Measurements from ENCODE around the gene RNF8.
A peak's percentile ranks its signal among the peaks of the same experiment; 100 is the strongest.
"Not testable (repeated sequence)": the region's sequence is repeated elsewhere in the genome, so short reads cannot be mapped to it uniquely, and the experiment has no call there.

The RNF8 gene

DNA sequence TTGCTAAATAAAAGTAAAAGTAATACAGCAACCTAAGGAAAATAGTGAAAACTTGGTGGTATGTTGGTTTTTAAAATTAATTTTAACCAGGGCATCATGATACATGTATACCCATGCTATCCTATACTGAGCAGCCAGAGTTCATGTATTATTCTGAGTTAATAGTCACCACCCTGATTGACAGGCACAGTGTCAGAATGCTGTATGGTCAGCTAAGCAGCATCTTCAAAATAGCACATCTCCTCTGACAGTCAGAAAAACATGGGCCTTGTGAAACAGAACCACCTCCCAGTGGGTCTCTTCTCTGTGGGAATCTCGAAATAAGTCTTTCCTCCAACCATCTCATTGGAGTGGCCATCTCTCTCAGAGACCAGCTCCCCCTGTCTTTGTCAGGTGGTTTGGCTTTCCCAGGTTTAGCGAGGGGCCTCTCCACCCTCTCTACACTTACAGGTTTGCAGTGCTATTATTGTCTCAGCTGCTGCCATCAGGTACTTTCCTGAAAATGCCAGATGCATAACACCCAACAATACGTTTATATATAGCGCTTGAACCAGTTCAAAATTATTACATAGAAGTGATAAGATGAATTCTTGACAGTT is 47.1 kb upstream of the RNF8 start:
- Histone ChIP-seq H3K79me2 (ENCODE audit: insufficient read depth, low read length) (0 out of 2 replicates have a peak, but pooled peaks cover 3% of the 10 kb centered on the region), H3K36me3 (ENCODE audit: insufficient read depth, low read length) (peaks cover 72% of the 10 kb centered on the region), H3K9me3 (ENCODE audit: insufficient read depth, low read length, severe bottlenecking) (no peaks in the 10 kb centered on the region), H3K27ac (ENCODE audit: low read length) (peak overlapping the region; percentile 42; the same call in 1 of the 2 replicates), H2AFZ (ENCODE audit: low read depth, low read length) (no peak overlapping the region), H4K20me1 (ENCODE audit: insufficient read depth, low read length) (no peaks in the 10 kb centered on the region), H3K4me1 (ENCODE audit: insufficient read depth, low read length) (peaks cover 39% of the 10 kb centered on the region), H3K4me3 (ENCODE audit: low read depth in 1 of 2, low read length in 2 of 2) (no peak overlapping the region), H3K4me2 (ENCODE audit: insufficient read depth, low read length) (no peak overlapping the region), H3K27me3 (ENCODE audit: insufficient read depth, low read length, poor library complexity) (no peaks in the 10 kb centered on the region), H3K9ac (ENCODE audit: low read depth, low read length) (no peak overlapping the region)
- ATAC-seq (ENCODE audit: insufficient read depth, low read depth) (no peak), DNase-seq (no peak)
- no peak for TF ChIP-seq EZH2 (IDR thresholded peaks at IDR 0.05; ENCODE audit: borderline replicate concordance, low read depth, low read length, severe bottlenecking)
- TF ChIP-seq, protein P1, sequence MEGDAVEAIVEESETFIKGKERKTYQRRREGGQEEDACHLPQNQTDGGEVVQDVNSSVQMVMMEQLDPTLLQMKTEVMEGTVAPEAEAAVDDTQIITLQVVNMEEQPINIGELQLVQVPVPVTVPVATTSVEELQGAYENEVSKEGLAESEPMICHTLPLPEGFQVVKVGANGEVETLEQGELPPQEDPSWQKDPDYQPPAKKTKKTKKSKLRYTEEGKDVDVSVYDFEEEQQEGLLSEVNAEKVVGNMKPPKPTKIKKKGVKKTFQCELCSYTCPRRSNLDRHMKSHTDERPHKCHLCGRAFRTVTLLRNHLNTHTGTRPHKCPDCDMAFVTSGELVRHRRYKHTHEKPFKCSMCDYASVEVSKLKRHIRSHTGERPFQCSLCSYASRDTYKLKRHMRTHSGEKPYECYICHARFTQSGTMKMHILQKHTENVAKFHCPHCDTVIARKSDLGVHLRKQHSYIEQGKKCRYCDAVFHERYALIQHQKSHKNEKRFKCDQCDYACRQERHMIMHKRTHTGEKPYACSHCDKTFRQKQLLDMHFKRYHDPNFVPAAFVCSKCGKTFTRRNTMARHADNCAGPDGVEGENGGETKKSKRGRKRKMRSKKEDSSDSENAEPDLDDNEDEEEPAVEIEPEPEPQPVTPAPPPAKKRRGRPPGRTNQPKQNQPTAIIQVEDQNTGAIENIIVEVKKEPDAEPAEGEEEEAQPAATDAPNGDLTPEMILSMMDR (IDR thresholded peaks at IDR 0.05; ENCODE audit: borderline replicate concordance, extremely low read depth, low read length, poor library complexity, severe bottlenecking) = peak; percentile 3

DNA sequence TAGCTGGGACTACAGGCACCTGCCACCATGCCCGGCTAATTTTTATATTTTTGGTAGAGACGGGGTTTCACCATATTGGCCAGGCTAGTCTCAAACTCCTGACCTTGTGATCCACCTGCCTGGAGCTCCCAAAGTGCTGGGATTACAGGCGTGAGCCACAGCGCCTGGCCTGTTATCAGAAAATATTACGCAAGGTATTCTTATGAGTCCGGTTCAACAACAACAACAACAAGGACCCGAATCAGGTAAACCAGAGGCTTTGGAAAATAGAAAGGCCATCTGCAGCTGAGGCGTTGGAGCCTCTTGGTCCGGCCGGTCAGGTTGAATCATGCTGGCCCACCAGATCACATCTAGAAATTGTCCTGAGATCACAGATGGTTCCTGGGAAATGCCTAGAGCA is 46.3 kb upstream of the RNF8 start:
- not testable (repeated sequence) for H3K9me3 ChIP-seq (ENCODE audit: insufficient read depth, low read length, severe bottlenecking); H3K27me3 ChIP-seq (ENCODE audit: insufficient read depth, low read length, poor library complexity); ATAC-seq (ENCODE audit: insufficient read depth, low read depth); H3K79me2 ChIP-seq (ENCODE audit: insufficient read depth, low read length); DNase-seq; H3K9ac ChIP-seq (ENCODE audit: low read depth, low read length); H4K20me1 ChIP-seq (ENCODE audit: insufficient read depth, low read length); H3K27ac ChIP-seq (ENCODE audit: low read length); H3K4me3 ChIP-seq (ENCODE audit: low read depth in 1 of 2, low read length in 2 of 2); H3K4me2 ChIP-seq (ENCODE audit: insufficient read depth, low read length); H2AFZ ChIP-seq (ENCODE audit: low read depth, low read length)
- Histone ChIP-seq H3K36me3 (ENCODE audit: insufficient read depth, low read length) (peaks cover 72% of the 10 kb centered on the region), H3K4me1 (ENCODE audit: insufficient read depth, low read length) (peaks cover 34% of the 10 kb centered on the region)

DNA sequence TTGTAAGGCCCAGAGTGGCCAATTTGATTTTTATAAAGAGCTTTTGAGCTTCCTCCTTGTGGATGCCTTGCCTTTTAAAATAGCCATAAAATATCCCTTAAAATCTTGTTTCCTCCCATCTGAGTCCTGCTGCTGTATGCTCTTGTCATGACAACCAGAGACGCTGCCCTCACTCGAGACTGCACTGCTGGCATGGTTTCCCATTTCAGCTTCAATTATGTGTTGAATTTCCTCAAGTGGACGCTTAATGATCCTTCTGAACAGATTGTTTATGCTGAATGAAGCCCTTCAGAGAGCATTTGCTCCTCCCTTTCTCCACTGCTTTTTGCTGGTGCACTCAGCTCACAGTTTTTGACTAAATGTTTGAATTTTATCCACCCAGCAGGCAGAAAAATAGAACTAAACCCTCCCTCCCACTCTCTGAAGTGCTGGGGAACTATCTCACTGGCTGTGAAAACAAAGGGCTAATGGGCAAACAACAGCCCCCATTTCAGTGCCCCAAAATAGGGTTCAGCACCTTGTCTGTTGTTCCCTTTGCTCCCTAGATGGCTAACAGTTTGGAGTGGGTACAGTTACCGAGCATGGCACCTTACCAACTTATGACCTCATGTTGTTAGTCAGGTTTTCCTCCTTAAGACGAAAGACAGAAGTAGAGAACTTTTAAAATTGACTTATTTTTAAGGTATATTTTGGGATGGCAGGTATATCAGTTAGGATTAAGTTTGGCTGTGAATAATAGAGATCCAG is 45.5 kb upstream of the RNF8 start:
- TF ChIP-seq, protein P1 (IDR thresholded peaks at IDR 0.05; ENCODE audit: borderline replicate concordance, extremely low read depth, low read length, poor library complexity, severe bottlenecking) = no peak
- no peak for TF ChIP-seq EZH2 (IDR thresholded peaks at IDR 0.05; ENCODE audit: borderline replicate concordance, low read depth, low read length, severe bottlenecking)
- H3K9ac ChIP-seq (ENCODE audit: low read depth, low read length) = no peak overlapping the region
- ATAC-seq (ENCODE audit: insufficient read depth, low read depth) (no peak), DNase-seq (no peak)
- H4K20me1 ChIP-seq (ENCODE audit: insufficient read depth, low read length) = no peaks in the 10 kb centered on the region
- no peak overlapping the region for H3K4me3 ChIP-seq (ENCODE audit: low read depth in 1 of 2, low read length in 2 of 2)
- no peaks in the 10 kb centered on the region for H3K9me3 ChIP-seq (ENCODE audit: insufficient read depth, low read length, severe bottlenecking)
- peaks cover 72% of the 10 kb centered on the region for H3K36me3 ChIP-seq (ENCODE audit: insufficient read depth, low read length)
- H3K27me3 ChIP-seq (ENCODE audit: insufficient read depth, low read length, poor library complexity) = no peaks in the 10 kb centered on the region
- H3K4me1 ChIP-seq (ENCODE audit: insufficient read depth, low read length) = peaks cover 28% of the 10 kb centered on the region
- no peak overlapping the region for H3K4me2 ChIP-seq (ENCODE audit: insufficient read depth, low read length)
- H3K27ac ChIP-seq (ENCODE audit: low read length) = peak overlapping the region; percentile 35
- H2AFZ ChIP-seq (ENCODE audit: low read depth, low read length) = no peak overlapping the region
- H3K79me2 ChIP-seq (ENCODE audit: insufficient read depth, low read length) = 0 out of 2 replicates have a peak, but pooled peaks cover 3% of the 10 kb centered on the region

DNA sequence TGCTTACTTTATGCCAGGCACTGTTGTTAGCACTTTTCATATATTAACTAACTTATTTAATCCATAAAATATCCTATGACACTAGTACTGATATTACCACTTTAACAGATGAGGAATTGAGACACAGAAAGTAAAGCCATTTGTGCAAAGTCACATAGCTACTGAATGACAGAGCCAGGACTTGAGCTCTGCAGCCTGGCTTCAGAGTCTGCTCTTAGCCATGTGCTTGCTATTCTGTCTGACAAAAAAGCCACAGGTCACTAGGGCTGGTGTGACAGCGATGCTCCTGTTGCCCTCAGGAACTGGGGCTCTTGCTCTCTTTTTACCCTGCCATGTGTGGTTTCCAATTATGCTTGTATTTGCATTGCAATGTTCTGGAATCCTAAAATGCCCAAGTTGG is 44.7 kb upstream of the RNF8 start:
- H4K20me1 ChIP-seq (ENCODE audit: insufficient read depth, low read length) = no peaks in the 10 kb centered on the region
- no peaks in the 10 kb centered on the region for H3K9me3 ChIP-seq (ENCODE audit: insufficient read depth, low read length, severe bottlenecking)
- no peak overlapping the region for H2AFZ ChIP-seq (ENCODE audit: low read depth, low read length)
- no peak overlapping the region for H3K4me3 ChIP-seq (ENCODE audit: low read depth in 1 of 2, low read length in 2 of 2)
- peaks cover 72% of the 10 kb centered on the region for H3K36me3 ChIP-seq (ENCODE audit: insufficient read depth, low read length)
- H3K4me2 ChIP-seq (ENCODE audit: insufficient read depth, low read length) = no peak overlapping the region
- ATAC-seq (ENCODE audit: insufficient read depth, low read depth) (no peak), DNase-seq (no peak)
- H3K9ac ChIP-seq (ENCODE audit: low read depth, low read length) = no peak overlapping the region
- no peaks in the 10 kb centered on the region for H3K27me3 ChIP-seq (ENCODE audit: insufficient read depth, low read length, poor library complexity)
- H3K27ac ChIP-seq (ENCODE audit: low read length) = peak overlapping the region; percentile 15
- no peak for TF ChIP-seq EZH2 (IDR thresholded peaks at IDR 0.05; ENCODE audit: borderline replicate concordance, low read depth, low read length, severe bottlenecking)
- TF ChIP-seq, protein P1 (IDR thresholded peaks at IDR 0.05; ENCODE audit: borderline replicate concordance, extremely low read depth, low read length, poor library complexity, severe bottlenecking) = no peak
- 0 out of 2 replicates have a peak, but pooled peaks cover 3% of the 10 kb centered on the region for H3K79me2 ChIP-seq (ENCODE audit: insufficient read depth, low read length)
- H3K4me1 ChIP-seq (ENCODE audit: insufficient read depth, low read length) = peaks cover 24% of the 10 kb centered on the region
